Vagina (tissue), 2 donors: ENCODE results near the gene KCNT2. TPM values are rescaled to one million over a fixed set of nuclear protein-coding genes. Genes with fewer than 3 reads are reported as not detected.

Source experiments
- DNase-seq, 2 donors: peaks; one replicate each; pipeline ENCODE4 v3.0.0-alpha.2; 2017; ENCODE audit errors: extremely low spot score in 2 of 2
- H3K27ac ChIP-seq: fragments of 200-600 bp; sonication (generic); one replicate; pipeline ENCODE4 v1.5.1; 2019
- H3K27me3 ChIP-seq: fragments of 200-600 bp; sonication (generic); one replicate; pipeline ENCODE4 v1.5.1; 2019
- H3K36me3 ChIP-seq, 2 donors: fragments of 200-600 bp; sonication (generic); one replicate each; pipeline ENCODE4 v1.5.1; 2017 to 2019
- H3K4me1 ChIP-seq: fragments of 200-600 bp; sonication (generic); one replicate; pipeline ENCODE4 v1.5.1; 2019
- H3K4me3 ChIP-seq, 2 donors: fragments of 200-600 bp; sonication (generic); 1 replicate in 1 of 2; 2 replicates in 1 of 2; pipeline ENCODE4 v1.5.1; 2016 to 2019
- H3K9me3 ChIP-seq: fragments of 200-600 bp; sonication (generic); one replicate; pipeline ENCODE4 v1.5.1; 2019
- CTCF ChIP-seq, 3 experiments: fragments of 450-650 bp in 2 of 3; fragments of 200-600 bp in 1 of 3; sonication (generic) in 1 of 3; IDR thresholded peaks; one replicate each; pipeline ENCODE4 v1.5.1; 2017 to 2019; ENCODE audit warnings: antibody characterized with exemption in 3 of 3, mild to moderate bottlenecking in 2 of 3, moderate library complexity in 2 of 3
- POLR2A ChIP-seq, 2 donors: fragments of 450-650 bp; IDR thresholded peaks; one replicate each; pipeline ENCODE4 v1.6.1; 2017; ENCODE audit warnings: antibody characterized with exemption in 2 of 2, mild to moderate bottlenecking in 2 of 2, moderate library complexity in 2 of 2
- POLR2AphosphoS5 ChIP-seq, 2 donors: sonication (generic); formaldehyde crosslinking; IDR thresholded peaks; one replicate each; pipeline ENCODE4 v1.9.0; 2017; ENCODE audit warnings: antibody characterized with exemption in 2 of 2, mild to moderate bottlenecking in 2 of 2, low read depth in 1 of 2; ENCODE audit not compliant: insufficient read depth in 1 of 2
- intact Hi-C: fragments of 100-400 bp; cut with DNase I; formaldehyde crosslinking; loops from one replicate; pipeline ENCODE4 v1.15.1; 2023
- total RNA-seq: library from RNA; depleted of rRNA; stranded (reverse); fragments of >200 nt; gene quantifications from one replicate; pipeline ENCODE4 v1.2.3, GENCODE V29; 2016

KCNT2 gene
- total RNA-seq, 1 donor from 2014 or later, result 1.2 TPM

- H3K4me3 ChIP-seq, result no peak overlapping the region
- no peaks in the 10 kb centered on the region for H3K4me1 ChIP-seq
- no peaks in the 10 kb centered on the region for H3K9me3 ChIP-seq
- H3K27ac ChIP-seq, result no peak overlapping the region
- no peak for DNase-seq
- TF ChIP-seq CTCF (IDR thresholded peaks at IDR 0.05) (no peak), POLR2A (IDR thresholded peaks at IDR 0.05) (no peak), POLR2AphosphoS5 (IDR thresholded peaks at IDR 0.05; ENCODE audit: insufficient read depth in 1 of 2, low read depth in 1 of 2) (no peak)
- no peaks in the 10 kb centered on the region for H3K36me3 ChIP-seq
- intact Hi-C loops, result no loop called here
- H3K27me3 ChIP-seq, result no peaks in the 10 kb centered on the region
These were observed 398.3 kb downstream of the KCNT2 start for GRCh38 chr1:196209983-196210382.

- Histone ChIP-seq H3K27ac (no peak overlapping the region), H3K9me3 (no peaks in the 10 kb centered on the region), H3K27me3 (no peaks in the 10 kb centered on the region), H3K4me1 (no peaks in the 10 kb centered on the region), H3K4me3 (no peak overlapping the region), H3K36me3 (no peaks in the 10 kb centered on the region)
- no peak for DNase-seq
- TF ChIP-seq POLR2A (IDR thresholded peaks at IDR 0.05), result no peak
- no peak for TF ChIP-seq CTCF (IDR thresholded peaks at IDR 0.05)
- TF ChIP-seq POLR2AphosphoS5 (IDR thresholded peaks at IDR 0.05; ENCODE audit: insufficient read depth in 1 of 2, low read depth in 1 of 2), result no peak
- intact Hi-C loops, result no loop called here
These were observed 399.0 kb downstream of the KCNT2 start for GRCh38 chr1:196209265-196209664.

GRCh38 chr1:196207612-196208217 lies 400.5 kb downstream of the KCNT2 start:
- TF ChIP-seq POLR2A (IDR thresholded peaks at IDR 0.05) (no peak), CTCF (IDR thresholded peaks at IDR 0.05) (no peak), POLR2AphosphoS5 (IDR thresholded peaks at IDR 0.05; ENCODE audit: insufficient read depth in 1 of 2, low read depth in 1 of 2) (no peak)
- no peak for DNase-seq
- H3K36me3 ChIP-seq, result no peaks in the 10 kb centered on the region
- no peak overlapping the region for H3K4me3 ChIP-seq
- H3K4me1 ChIP-seq, result no peaks in the 10 kb centered on the region
- no peaks in the 10 kb centered on the region for H3K27me3 ChIP-seq
- H3K9me3 ChIP-seq, result no peaks in the 10 kb centered on the region
- no peak overlapping the region for H3K27ac ChIP-seq
- intact Hi-C loops, result no loop called here

- Histone ChIP-seq H3K4me1 (no peaks in the 10 kb centered on the region), H3K27ac (no peak overlapping the region), H3K27me3 (no peaks in the 10 kb centered on the region), H3K36me3 (no peaks in the 10 kb centered on the region), H3K4me3 (no peak overlapping the region), H3K9me3 (no peaks in the 10 kb centered on the region)
- intact Hi-C loops, result no loop called here
- TF ChIP-seq POLR2A (IDR thresholded peaks at IDR 0.05) (no peak), POLR2AphosphoS5 (IDR thresholded peaks at IDR 0.05; ENCODE audit: insufficient read depth in 1 of 2, low read depth in 1 of 2) (no peak), CTCF (IDR thresholded peaks at IDR 0.05) (no peak)
- DNase-seq, result no peak
These were observed 402.4 kb downstream of the KCNT2 start for GRCh38 chr1:196205882-196206281.

GRCh38 chr1:196196486-196196885 lies 411.8 kb downstream of the KCNT2 start:
- Histone ChIP-seq H3K4me3 (no peak overlapping the region), H3K27me3 (no peaks in the 10 kb centered on the region), H3K36me3 (no peaks in the 10 kb centered on the region), H3K27ac (no peak overlapping the region), H3K4me1 (no peaks in the 10 kb centered on the region), H3K9me3 (no peaks in the 10 kb centered on the region)
- no peak for TF ChIP-seq POLR2A (IDR thresholded peaks at IDR 0.05)
- no peak for DNase-seq
- intact Hi-C loops, result no loop called here
